ENCODE data around the gene RNPEPL1.
"Not testable (repeated sequence)": the region's sequence is repeated elsewhere in the genome, so short reads cannot be mapped to it uniquely, and the experiment has no call there.

RNPEPL1 gene

DNA sequence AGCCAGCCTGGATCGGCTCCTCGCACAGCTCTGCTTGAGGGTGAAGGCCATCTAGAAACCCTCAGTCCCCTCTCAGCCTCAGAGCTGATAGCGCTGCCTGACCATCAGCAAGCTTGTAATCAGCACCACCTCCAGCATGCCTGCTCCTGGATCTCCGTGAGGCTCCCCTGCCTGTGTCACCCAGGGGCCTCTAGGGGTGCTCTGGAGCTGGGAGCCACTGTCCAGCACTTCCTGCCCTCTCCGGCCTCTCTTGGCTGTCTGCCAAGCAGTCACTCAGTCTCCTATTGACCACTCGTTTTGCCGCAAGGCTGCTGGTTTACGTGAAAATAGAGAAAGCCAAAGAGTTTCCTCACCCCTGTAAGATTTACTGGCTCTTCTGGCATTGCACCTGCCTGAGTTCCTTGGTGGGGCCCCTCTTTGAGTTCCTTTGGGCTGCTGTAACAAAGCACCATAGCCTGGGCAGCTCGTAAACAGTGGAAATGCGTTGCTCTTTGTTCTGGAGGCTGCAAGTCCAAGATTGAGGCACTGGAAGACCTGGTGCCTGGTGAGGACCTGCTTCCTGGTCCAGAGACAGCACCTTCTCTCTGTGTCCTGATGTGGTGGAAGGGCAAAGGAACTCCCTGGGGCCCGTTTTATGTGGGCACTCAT, 36.1 kb downstream of the RNPEPL1 start:
- peak; percentile 19 for DNase-seq (ENCODE audit: low spot score)

GRCh38 chr2:240604939-240605716, 36.8 kb downstream of the RNPEPL1 start:
- DNase-seq (ENCODE audit: low spot score) = no peak

GRCh38 chr2:240605867-240606743, 37.8 kb downstream of the RNPEPL1 start:
- DNase-seq (ENCODE audit: low spot score) = no peak

DNA sequence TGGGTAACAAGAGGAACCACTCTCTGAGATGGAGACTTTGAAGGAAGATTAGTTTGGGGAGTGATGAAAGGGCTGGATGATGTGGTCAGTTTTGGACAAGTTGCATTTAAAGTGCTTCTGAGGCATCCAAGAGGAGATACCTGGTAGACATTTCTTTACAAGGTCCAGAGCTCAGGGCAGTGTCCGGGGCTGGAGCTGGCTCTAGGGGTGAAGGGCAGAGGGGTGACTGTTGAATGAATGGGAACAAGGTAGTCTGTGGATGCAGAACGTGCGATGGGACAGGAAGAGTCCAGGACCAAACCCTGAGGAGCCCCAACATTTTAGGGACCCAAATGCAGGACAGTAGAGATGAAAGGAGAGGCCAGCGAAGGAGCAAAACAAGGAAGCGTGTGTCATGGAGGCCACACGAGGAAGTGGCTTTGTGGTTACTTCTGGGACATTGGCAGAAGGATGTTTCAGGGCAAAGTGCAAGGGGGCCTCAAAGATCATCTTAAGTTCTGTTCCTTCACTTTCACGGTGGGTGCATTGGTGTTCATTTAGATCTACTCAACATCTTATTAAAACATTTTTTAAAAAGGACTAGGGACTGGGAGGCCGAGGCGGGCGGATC, 43.4 kb downstream of the RNPEPL1 start:
- DNase-seq (ENCODE audit: low spot score) = no peak

- no peak for DNase-seq (ENCODE audit: low spot score)
Measured at GRCh38 chr2:240613781-240614180, 45.5 kb downstream of the RNPEPL1 start.

DNA sequence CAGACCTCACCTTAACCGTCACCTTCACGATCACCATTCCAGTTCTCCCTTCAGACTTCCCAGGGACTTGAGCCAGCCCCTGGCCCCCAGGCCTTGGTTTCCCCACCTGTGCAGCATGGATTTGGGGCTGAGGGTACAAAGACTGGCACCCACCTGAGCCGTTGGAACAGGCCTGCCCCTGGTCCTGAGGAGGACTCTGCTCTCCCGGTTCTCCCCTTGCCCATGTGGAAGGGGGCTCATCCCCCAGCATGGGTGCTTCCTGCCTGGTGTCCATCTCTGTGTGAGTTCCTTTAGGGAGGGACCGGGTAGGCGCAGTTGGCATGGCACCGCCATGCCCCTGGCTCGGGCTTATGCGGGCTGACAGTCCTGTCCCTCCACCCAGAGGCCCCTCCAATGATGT, 46.1 kb downstream of the RNPEPL1 start:
- DNase-seq (ENCODE audit: low spot score) = no peak

GRCh38 chr2:240615396-240615795, 47.1 kb downstream of the RNPEPL1 start:
- no peak for DNase-seq (ENCODE audit: low spot score)

DNA sequence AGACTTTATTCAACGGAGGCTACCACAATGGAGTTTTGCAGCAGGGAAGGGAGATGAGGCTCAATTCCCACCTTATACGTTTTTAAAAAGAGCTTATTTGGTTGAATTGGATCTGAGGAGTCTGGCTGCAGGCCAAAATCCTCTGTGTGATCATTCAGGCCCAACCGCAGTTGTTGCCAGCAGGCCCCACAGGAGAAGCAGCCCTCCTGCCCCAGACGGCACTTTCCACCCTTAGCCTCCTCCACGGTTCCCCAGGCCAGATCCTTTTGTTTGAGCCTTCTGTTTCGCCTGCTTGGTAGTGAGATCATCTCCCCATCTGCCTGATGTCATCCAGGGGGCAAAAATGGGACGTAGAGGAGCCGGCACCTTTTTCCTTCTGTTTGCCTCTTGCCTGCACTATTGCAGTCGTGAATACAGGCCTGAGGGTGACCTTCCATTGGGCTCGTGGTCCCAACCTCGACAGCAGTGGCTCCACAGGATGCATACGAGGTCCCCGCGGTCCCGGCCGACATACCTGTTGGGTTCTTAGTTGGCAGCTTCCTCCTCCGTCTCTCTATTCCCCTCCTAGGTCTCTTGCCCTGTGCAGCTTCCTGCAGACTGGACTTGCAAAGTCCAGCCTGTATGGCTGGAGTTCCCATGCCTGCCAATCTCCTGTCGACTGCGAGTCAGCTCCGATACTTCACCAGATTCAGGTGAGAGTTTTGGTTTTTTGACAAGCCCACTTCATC, 47.7 kb downstream of the RNPEPL1 start:
- DNase-seq (ENCODE audit: low spot score) = no peak

DNA sequence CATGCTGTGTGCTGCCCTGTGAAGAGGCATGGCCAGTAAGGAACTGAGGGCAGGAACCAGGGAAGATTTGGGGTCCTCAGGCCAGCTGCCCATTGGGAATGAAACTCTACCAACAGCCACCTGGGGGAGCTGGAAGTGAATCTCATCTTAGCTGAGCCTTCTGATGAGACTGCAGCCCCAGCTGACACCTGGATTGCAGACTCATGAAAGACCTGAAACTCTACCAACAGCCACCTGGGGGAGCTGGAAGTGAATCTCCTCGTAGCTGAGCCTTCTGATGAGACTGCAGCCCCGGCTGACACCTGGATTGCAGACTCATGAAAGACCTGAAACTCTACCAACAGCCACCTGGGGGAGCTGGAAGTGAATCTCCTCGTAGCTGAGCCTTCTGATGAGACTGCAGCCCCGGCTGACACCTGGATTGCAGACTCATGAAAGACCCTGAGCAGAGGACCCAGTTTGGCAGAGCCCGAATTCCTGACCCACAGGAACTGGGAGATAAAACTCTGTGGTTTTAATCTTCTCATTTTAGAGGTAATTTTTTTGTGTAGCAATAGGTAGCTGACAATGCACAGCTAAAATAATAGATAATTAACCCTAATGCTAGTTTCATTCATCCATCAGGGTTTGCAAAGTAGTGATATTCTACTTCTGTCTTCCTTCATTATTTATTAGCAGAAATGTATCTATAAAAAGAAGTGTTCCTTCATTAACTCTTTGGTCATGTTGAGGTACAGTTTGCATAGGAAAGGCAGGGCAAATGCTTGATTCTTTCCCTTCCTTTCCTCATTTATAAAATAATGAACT, 48.8 kb downstream of the RNPEPL1 start:
- not testable (repeated sequence) for DNase-seq (ENCODE audit: low spot score)

- no peak for DNase-seq (ENCODE audit: low spot score)
Measured at GRCh38 chr2:240618776-240619175, 50.5 kb downstream of the RNPEPL1 start.

DNA sequence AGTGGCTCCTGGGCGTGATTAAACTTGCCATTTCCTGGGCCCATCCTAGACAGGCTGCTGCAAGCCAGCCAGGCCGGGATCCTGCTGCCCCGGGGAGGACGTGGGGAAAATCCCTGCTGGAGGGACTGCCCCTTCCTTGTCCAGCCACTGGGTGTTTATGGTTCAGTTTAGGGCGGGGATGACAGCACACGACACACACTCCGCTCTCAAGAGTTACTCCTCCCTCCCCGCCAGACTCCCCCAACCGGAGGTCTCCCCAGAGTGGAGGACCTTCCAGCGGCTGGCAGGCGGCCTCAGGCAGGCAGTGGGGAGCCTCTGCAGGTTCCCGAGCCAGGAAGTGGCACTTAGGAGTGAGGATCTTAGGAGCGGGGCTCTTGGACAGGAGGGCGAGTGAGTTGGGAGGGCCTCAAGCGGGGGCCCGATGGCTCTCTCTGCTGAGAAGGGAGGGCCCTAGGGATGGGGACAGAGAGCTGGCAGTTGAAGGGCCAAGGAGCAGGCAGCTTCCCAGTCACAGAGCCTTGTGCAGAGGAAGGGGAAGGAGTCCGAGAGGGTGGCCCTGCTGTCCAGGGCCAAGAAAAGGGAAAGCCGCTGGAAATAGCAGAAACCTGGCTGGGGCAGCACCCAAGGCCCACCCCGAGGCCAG, 51.3 kb downstream of the RNPEPL1 start:
- DNase-seq (ENCODE audit: low spot score) = no peak

DNA sequence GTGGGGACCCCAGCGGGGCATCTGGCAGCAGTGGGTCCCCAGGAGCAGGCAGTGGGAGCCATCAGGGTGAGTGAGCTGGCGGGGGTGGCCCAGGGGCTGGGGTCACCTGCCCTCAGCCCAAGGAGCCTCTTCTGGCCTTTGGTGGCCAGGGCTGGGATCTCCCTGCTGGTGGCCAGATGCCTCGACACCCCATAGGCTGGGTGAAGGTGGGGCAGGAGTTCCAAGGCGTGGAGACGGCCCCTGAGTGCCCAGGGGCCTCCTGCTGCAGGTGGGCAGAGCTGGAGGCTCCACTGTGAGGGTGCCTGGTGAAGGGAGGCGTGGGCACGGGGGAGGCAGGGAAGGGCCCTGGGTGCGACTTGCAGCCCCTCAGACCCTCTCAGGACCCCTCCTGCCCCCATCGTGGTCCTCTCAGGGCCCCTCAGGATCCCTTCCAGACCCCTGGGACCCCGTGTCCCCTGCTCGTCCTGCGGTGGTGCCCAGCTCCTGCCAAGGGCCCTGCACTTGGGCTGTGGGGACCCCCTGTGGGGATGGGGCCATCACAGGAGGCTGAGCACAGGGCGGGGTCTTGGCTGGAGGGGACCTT, 52.0 kb downstream of the RNPEPL1 start:
- DNase-seq (ENCODE audit: low spot score) = no peak

DNA sequence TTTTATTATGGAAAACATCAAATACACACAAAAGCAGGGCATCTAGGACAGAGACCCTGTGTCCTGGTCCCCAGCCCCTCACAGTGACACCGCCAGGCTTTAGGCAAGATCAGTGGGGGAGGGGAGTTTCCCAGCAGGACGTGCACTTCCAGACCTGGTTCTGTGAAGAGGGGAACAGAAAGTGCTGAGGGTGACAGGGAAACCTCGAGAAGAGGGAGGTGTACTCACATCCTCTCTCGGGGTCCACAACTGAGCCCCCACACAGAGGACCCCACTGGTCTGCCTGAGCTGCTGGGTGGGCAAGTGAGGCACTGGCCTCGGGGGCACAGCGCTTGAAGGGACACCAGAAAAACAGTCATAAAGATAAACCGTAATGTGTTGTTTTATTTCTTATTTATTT, 52.6 kb downstream of the RNPEPL1 start:
- DNase-seq (ENCODE audit: low spot score) = no peak

DNA sequence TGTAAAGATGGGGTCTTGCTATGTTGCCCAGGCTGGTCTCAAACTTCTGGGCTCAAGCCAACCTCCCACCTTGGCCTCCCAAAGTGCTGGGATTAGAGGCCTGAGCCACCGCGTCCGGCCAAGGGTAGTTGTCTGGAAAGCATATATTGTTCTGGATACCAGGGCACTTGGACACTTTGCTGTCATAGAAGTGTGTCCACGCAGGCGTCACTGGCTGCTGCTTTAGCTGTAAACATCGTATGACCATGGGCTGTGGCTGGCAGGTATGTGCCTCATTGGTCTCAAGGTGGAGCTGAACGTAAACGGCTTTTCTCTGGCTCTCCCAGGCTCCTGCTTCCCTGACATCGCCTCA, 53.8 kb downstream of the RNPEPL1 start:
- no peak for DNase-seq (ENCODE audit: low spot score)

DNA sequence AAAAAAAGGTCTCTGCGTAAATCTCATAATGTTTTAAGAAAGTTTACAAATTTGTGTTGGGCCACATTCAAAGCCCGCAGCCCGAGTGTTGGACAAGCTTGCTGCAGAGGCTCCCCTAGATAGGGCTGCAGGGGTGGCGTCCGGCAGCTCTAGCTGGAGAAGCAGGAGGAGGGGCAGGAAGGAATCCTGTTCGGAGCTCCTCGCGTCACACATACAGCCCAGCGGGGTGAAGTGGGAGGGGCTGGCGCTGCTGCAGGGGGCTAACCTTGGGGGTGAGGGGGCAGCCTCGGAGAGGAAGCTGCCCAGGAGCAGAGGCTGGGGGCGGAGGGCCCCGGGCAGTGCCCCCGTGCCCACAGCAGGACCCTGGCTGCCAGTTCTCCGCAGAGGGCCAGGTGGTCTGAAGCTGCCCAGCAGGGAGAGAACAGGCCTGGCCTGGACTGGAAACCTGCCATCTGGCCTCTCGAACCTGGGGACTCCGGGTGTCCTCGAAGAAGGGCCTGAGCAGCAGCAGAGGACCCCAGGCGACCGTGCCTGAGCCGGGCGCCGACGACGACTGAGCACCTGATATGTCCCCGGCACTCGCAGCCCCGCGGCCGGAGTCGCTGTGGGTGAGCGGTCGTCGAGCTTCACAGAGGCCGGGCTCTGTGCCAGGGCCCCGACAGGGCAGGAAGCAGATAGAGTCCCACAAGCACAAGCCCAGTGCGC, 54.4 kb downstream of the RNPEPL1 start:
- DNase-seq (ENCODE audit: low spot score) = no peak

DNA sequence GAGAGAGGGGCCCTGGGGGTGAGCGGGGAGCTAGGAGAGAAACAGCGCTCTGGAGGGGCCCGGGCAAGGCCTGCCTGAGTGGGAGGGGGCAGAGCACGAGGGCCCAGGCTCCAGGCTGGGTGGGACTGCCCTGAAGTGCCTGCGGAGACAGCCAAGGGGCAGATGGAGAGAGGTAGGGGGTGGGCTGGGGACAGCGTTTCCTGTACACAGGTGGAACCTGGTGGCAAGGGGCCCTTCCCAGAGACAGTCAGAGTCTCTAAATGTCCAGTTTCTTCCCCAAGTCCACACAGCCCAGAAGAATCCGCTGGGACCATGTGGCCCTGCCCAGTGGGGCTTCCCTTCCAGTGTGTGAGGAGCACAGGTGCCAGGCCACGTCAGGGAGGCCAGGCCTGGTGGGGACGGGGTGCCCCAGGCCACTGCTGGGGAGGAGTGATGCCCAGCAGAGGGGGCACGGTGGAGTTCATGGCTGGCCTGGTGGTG, 55.3 kb downstream of the RNPEPL1 start:
- no peak for DNase-seq (ENCODE audit: low spot score)

- no peak for DNase-seq (ENCODE audit: low spot score)
Measured at GRCh38 chr2:240624011-240624949, 56.0 kb downstream of the RNPEPL1 start.
